ENCODE results near the gene MRPS24.

Gene MRPS24

DNA sequence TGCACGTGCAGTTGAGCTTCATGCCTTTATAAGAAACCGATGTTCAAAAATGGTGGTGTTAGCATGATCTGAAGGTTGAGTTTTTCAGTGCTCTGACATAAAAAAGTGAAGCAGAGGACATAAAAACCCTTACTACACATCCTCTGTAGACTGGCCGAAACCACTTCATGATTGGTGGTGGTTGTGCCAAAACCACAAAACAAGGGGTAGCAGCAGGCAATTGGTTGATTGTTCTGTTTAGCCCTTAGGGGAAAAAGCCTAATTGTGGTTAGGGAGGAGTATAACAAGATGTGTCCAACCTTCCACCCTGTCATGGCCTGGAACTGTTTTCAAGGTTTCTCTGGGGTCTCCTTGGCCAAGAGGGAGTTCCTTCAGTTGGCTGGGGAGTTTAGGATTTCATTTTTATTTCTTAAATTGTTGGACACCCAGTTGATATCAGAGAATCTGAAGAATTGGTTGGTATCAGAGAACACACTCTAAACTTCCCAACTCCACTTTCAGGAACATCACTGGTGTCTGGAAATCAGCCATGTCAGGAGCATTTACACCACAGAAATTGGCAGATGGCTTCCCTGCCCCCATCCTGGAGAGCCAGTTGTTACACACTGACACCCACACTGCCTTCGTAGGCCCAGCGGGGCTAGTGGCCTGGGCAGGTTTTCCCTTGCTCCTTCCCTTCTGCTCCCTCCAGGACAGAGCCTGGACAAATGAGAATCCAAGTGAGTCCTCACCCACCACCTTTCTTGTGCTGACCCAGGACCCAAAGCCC lies 18.8 kb downstream of the MRPS24 start:
- TF ChIP-seq, protein P1, sequence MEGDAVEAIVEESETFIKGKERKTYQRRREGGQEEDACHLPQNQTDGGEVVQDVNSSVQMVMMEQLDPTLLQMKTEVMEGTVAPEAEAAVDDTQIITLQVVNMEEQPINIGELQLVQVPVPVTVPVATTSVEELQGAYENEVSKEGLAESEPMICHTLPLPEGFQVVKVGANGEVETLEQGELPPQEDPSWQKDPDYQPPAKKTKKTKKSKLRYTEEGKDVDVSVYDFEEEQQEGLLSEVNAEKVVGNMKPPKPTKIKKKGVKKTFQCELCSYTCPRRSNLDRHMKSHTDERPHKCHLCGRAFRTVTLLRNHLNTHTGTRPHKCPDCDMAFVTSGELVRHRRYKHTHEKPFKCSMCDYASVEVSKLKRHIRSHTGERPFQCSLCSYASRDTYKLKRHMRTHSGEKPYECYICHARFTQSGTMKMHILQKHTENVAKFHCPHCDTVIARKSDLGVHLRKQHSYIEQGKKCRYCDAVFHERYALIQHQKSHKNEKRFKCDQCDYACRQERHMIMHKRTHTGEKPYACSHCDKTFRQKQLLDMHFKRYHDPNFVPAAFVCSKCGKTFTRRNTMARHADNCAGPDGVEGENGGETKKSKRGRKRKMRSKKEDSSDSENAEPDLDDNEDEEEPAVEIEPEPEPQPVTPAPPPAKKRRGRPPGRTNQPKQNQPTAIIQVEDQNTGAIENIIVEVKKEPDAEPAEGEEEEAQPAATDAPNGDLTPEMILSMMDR (IDR thresholded peaks at IDR 0.05; ENCODE audit: low read depth, low read length), result no peak
- peak; percentile 19 for DNase-seq (ENCODE audit: extremely low read depth, low read depth)

DNA sequence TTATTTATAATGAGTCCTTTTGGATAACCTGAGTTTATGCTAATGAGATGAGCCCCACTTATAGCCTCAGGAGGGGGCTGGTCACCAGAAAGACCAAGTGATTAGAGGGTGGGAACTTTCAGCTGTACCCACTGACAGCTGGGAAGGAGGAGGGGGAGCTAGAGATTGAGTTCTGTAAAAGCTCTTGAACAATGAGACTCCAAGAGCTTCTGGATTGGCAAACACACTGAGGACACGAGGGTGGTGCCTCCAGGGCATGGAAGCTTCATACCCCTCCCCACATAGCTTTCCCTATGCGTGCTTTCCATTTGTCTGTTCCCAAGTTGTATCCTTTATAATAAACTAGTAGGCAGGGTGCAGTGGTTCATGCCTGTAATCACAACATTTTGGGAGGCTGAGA lies 20.3 kb downstream of the MRPS24 start:
- DNase-seq (ENCODE audit: extremely low read depth, low read depth), result no peak
- TF ChIP-seq, protein P1 (IDR thresholded peaks at IDR 0.05; ENCODE audit: low read depth, low read length), result no peak

DNA sequence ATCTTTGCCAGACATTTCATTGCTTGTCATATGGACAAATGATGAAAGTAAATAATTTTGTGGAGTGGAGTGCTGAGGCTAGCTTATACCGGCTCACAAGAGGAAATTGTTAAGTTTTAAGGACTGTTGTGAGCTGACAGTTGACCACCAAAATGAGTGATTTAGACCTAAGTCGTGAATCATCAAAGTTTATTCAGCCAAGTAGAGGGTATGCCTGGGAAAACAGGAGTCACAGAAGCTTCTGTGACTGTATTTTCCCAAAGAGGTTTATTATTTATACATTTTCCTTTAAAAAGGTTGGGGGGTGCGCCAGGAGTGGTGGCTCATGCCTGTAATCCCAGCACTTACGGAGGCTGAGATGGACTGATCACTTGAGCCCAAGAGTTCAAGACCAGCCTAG lies 21.8 kb downstream of the MRPS24 start:
- TF ChIP-seq, protein P1 (IDR thresholded peaks at IDR 0.05; ENCODE audit: low read depth, low read length), result no peak
- DNase-seq (ENCODE audit: extremely low read depth, low read depth), result no peak

DNA sequence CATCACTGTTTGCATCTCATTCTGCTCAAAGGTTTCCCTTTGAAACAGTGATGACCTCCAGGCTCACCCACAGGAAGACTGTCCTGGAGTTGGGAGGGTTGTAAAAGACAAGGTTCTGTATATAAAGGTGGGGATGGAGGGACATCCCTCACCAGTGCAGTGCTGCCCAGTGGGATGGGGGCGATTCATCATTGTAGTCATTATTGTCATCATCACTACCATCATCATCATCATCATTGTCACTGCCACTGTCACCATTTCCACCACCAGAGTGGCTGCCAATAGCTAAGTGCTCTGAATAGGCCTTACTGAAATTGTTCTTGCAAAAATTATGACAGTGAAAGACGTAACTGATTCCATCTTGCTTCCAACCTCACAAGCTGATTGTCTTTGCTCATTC lies 24.7 kb downstream of the MRPS24 start:
- TF ChIP-seq, protein P1 (IDR thresholded peaks at IDR 0.05; ENCODE audit: low read depth, low read length), result no peak
- no peak for DNase-seq (ENCODE audit: extremely low read depth, low read depth)

DNA sequence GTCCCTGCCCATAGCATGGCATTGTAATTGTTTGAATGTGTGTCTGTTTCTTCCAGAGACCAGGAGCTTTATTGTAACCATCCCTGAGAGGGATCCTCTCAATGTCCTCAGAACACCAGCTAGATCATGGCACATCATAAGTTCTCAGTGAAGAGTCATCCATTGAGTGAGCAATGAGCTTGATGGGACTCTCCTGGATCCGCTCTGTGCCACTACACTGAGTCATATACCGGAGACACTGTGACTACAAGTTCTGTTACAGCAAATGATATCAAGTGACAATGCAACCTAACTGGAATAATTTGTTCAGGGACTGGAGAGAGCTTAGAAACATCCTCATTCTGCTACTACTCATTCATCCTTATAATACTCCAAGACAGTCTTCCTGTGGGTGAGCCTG lies 25.1 kb downstream of the MRPS24 start:
- no peak for DNase-seq (ENCODE audit: extremely low read depth, low read depth)
- TF ChIP-seq, protein P1 (IDR thresholded peaks at IDR 0.05; ENCODE audit: low read depth, low read length), result no peak

DNA sequence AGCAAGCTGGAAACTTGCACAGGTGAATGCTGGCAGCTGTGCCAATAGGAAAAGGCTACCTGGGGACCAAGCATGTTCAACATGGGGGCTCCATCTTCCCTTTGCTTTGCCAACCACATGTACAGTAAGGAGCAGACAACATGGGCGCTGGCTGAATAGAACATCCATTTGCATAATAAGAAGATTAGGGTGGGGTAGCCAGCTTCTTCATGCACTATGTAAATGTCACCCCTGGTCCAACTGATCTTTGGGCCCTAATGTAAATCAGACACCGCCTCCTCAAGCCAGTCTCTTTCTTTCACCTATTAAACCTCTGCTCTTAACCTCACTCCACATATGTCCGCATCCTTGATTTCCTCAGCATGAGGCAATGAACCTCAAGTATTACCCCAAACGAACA lies 26.0 kb downstream of the MRPS24 start:
- DNase-seq (ENCODE audit: extremely low read depth, low read depth), result no peak
- TF ChIP-seq, protein P1 (IDR thresholded peaks at IDR 0.05; ENCODE audit: low read depth, low read length), result no peak

DNA sequence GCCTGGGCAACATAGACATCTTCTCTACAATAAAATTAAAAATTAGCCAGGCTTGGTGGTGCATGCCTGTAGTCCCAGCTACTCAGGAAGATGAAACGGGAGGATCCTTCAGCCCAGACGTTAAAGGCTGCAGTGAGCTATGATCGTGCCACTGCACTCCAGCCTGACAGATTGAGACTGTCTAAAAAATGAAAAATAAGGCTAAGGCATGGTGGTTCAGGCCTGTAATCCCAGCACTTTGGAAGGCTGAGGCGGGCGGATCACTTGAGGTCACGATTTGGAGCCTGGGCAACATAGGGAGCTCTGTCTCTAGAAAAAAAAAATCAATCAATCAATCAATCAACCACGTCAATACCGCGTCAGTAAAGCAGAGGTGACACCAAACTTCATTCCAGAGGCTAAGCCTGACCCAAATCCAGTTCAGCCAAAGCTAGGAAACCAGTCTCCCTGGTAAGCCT lies 31.1 kb downstream of the MRPS24 start:
- DNase-seq (ENCODE audit: extremely low read depth, low read depth), result no peak
- TF ChIP-seq, protein P1 (IDR thresholded peaks at IDR 0.05; ENCODE audit: low read depth, low read length), result no peak
